Mesendoderm (in vitro differentiated cells): ENCODE results near the gene COMMD2.
A peak's percentile ranks its signal among the peaks of the same experiment; 100 is the strongest.

Source experiments
- DNase-seq: peaks from one replicate; pipeline ENCODE4 v3.0.0; 2013
- H2AK5ac ChIP-seq: 2 replicates; pipeline ENCODE4 v1.6.1; 2013; ENCODE audit warnings: low read length, inconsistent platforms
- H2BK120ac ChIP-seq: 2 replicates; pipeline ENCODE4 v1.6.1; 2013; ENCODE audit warnings: low read depth, mild to moderate bottlenecking, low read length, moderate library complexity, mixed read lengths
- H2BK15ac ChIP-seq: replicated peaks from 2 replicates; pipeline ENCODE4 v1.6.1; 2013; ENCODE audit warnings: low read depth, mild to moderate bottlenecking, moderate library complexity
- H2BK5ac ChIP-seq: 2 replicates; pipeline ENCODE4 v1.6.1; 2013; ENCODE audit warnings: low read length, inconsistent platforms
- H3K18ac ChIP-seq: 2 replicates; pipeline ENCODE4 v1.6.1; 2013; ENCODE audit warnings: mild to moderate bottlenecking, low read length, mixed read lengths
- H3K23ac ChIP-seq: one replicate; pipeline ENCODE4 v1.6.1; 2013; ENCODE audit warnings: low read length
- H3K27ac ChIP-seq: 2 replicates; pipeline ENCODE4 v1.5.1; 2013; ENCODE audit warnings: low read depth, mild to moderate bottlenecking, inconsistent platforms, low read length, moderate library complexity
- H3K27me3 ChIP-seq: 2 replicates; pipeline ENCODE4 v1.6.1; 2013; ENCODE audit warnings: low read length, control low read depth, mild to moderate bottlenecking, inconsistent platforms; ENCODE audit not compliant: insufficient read depth, poor library complexity
- H3K36me3 ChIP-seq: 2 replicates; pipeline ENCODE4 v1.6.1; 2013; ENCODE audit warnings: low read length, inconsistent platforms; ENCODE audit not compliant: control insufficient read depth, insufficient read depth
- H3K4ac ChIP-seq: one replicate; pipeline ENCODE4 v1.6.1; 2013; ENCODE audit warnings: low read depth, mild to moderate bottlenecking, low read length, moderate library complexity
- H3K4me1 ChIP-seq: 2 replicates; pipeline ENCODE4 v1.6.1; 2013; ENCODE audit warnings: low read depth, low read length, inconsistent platforms; ENCODE audit not compliant: control insufficient read depth
- H3K4me2 ChIP-seq: 2 replicates; pipeline ENCODE4 v1.6.1; 2013; ENCODE audit warnings: low read length
- H3K4me3 ChIP-seq: 2 replicates; pipeline ENCODE4 v1.5.1; 2013; ENCODE audit warnings: mild to moderate bottlenecking, low read length
- H3K56ac ChIP-seq: one replicate; pipeline ENCODE4 v1.6.1; 2013; ENCODE audit warnings: low read length
- H3K79me1 ChIP-seq: 2 replicates; pipeline ENCODE4 v1.6.1; 2013; ENCODE audit warnings: low read length, inconsistent platforms
- H3K79me2 ChIP-seq: 2 replicates; pipeline ENCODE4 v1.6.1; 2013; ENCODE audit warnings: mild to moderate bottlenecking, low read length; ENCODE audit not compliant: control insufficient read depth, insufficient read depth
- H3K9ac ChIP-seq: 2 replicates; pipeline ENCODE4 v1.6.1; 2013; ENCODE audit warnings: low read length, inconsistent platforms
- H4K5ac ChIP-seq: one replicate; pipeline ENCODE4 v1.6.1; 2013; ENCODE audit warnings: low read length
- H4K8ac ChIP-seq: one replicate; pipeline ENCODE4 v1.6.1; 2013; ENCODE audit warnings: low read depth, mild to moderate bottlenecking, control low read depth, low read length, moderate library complexity
- WGBS: extraction: QIAGEN DNeasy Blood & Tissue Kit; methylation state at CpG from one replicate; pipeline ENCODE4 v1.1.7; 2013; ENCODE audit warnings: low lambda C conversion rate, missing lambda C conversion rate; ENCODE audit not compliant: insufficient coverage; ENCODE audit errors: extremely low coverage; 5-methylcytosine and 5-hydroxymethylcytosine counted together

Gene COMMD2

DNA sequence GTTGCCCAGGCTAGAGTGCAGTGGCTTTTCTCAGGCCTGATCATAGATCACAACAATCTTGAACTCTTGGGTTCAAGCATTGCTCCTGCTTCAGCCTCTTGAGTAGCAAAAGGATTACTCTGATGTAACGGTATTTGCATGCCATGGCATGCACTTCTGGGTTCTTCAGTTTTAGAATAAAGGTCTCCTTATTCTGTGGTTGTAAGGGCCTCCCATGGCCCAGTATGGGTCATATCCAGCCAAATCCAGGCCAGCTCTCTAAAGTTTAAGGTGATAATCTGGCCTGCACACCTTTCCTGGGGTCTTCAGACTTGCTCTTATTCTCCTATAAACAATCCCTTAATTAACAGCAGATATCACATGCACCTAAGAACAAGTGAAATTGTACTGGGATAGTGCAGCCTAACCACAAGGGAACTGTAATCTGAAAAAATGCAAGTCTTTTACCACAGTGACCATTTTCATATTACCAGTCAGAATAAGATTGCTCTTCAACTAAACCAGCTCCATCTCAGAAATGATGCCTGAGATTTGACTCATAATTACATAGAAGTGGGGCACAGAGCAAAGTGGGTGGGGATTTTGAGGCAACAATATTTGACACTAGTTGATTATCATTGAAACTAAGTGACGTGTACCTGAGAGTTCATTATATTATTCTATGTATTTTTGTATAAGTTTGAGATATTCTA, 25.4 kb downstream of the COMMD2 start:
- H3K27me3 ChIP-seq: no peaks in the 10 kb centered on the region
- no peaks in the 10 kb centered on the region for H3K79me1 ChIP-seq
- WGBS: no CpG with 5 or more reads among the region's 2 CpGs
- H3K4me3 ChIP-seq: no peak overlapping the region
- H3K4ac ChIP-seq: no peak overlapping the region
- no peak overlapping the region for H2AK5ac ChIP-seq
- no peak overlapping the region for H4K8ac ChIP-seq
- H3K4me2 ChIP-seq: no peak overlapping the region
- no peak overlapping the region for H2BK5ac ChIP-seq
- no peaks in the 10 kb centered on the region for H3K36me3 ChIP-seq
- no peak overlapping the region for H4K5ac ChIP-seq
- no peak for DNase-seq
- no peak overlapping the region for H2BK15ac ChIP-seq
- H3K56ac ChIP-seq: no peak overlapping the region
- no peak overlapping the region for H3K9ac ChIP-seq
- H3K18ac ChIP-seq: no peak overlapping the region
- no peaks in the 10 kb centered on the region for H3K79me2 ChIP-seq
- no peaks in the 10 kb centered on the region for H3K4me1 ChIP-seq
- no peak overlapping the region for H3K27ac ChIP-seq
- no peak overlapping the region for H2BK120ac ChIP-seq
- H3K23ac ChIP-seq: no peak overlapping the region

- H4K8ac ChIP-seq: no peak overlapping the region
- H3K23ac ChIP-seq: no peak overlapping the region
- H2AK5ac ChIP-seq: no peak overlapping the region
- H2BK15ac ChIP-seq: no peak overlapping the region
- H3K9ac ChIP-seq: no peak overlapping the region
- no peaks in the 10 kb centered on the region for H3K79me1 ChIP-seq
- DNase-seq: no peak
- H3K56ac ChIP-seq: no peak overlapping the region
- no peak overlapping the region for H3K4me3 ChIP-seq
- no peaks in the 10 kb centered on the region for H3K79me2 ChIP-seq
- H3K18ac ChIP-seq: no peak overlapping the region
- no peak overlapping the region for H3K4me2 ChIP-seq
- no peak overlapping the region for H4K5ac ChIP-seq
- no peaks in the 10 kb centered on the region for H3K4me1 ChIP-seq
- H3K4ac ChIP-seq: no peak overlapping the region
- no peak overlapping the region for H2BK120ac ChIP-seq
- H3K27me3 ChIP-seq: no peaks in the 10 kb centered on the region
- H3K36me3 ChIP-seq: no peaks in the 10 kb centered on the region
- no peak overlapping the region for H3K27ac ChIP-seq
- no peak overlapping the region for H2BK5ac ChIP-seq
Measured at GRCh38 chr3:149723781-149724180, 28.5 kb downstream of the COMMD2 start.

DNA sequence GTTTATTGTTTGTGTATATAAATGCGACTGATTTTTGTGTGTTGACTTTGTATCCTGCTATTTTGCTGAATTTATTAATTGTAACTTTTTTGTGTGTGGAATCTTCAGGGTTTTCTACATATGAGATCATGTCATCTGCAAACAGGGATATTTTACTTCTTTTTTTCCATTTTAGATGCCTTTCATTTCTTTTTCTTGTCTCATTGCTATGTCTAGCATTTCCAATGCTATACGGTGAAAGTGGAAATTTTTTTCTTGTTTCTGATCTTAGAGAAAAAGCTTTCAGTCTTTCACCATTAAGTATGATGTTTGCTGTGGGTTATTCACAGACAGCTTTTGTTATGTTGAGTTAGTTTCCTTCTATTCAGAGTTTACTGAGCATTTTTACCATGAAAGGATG, 31.4 kb downstream of the COMMD2 start:
- H3K18ac ChIP-seq: no peak overlapping the region
- no peak overlapping the region for H3K23ac ChIP-seq
- no peak overlapping the region for H2BK120ac ChIP-seq
- H2AK5ac ChIP-seq: no peak overlapping the region
- H3K79me2 ChIP-seq: no peaks in the 10 kb centered on the region
- no peak overlapping the region for H4K5ac ChIP-seq
- WGBS: no CpG with 5 or more reads among the region's 2 CpGs
- no peak overlapping the region for H4K8ac ChIP-seq
- H3K27me3 ChIP-seq: no peaks in the 10 kb centered on the region
- H3K4ac ChIP-seq: no peak overlapping the region
- no peak overlapping the region for H3K27ac ChIP-seq
- no peak overlapping the region for H2BK15ac ChIP-seq
- no peak overlapping the region for H3K4me2 ChIP-seq
- no peaks in the 10 kb centered on the region for H3K4me1 ChIP-seq
- H3K36me3 ChIP-seq: no peaks in the 10 kb centered on the region
- no peak overlapping the region for H3K4me3 ChIP-seq
- H2BK5ac ChIP-seq: no peak overlapping the region
- no peaks in the 10 kb centered on the region for H3K79me1 ChIP-seq
- H3K9ac ChIP-seq: no peak overlapping the region
- no peak overlapping the region for H3K56ac ChIP-seq
- no peak for DNase-seq

GRCh38 chr3:149717391-149718056, 34.8 kb downstream of the COMMD2 start:
- Histone ChIP-seq H3K27me3 (no peaks in the 10 kb centered on the region), H2BK5ac (no peak overlapping the region), H3K79me1 (no peaks in the 10 kb centered on the region), H3K4me1 (no peaks in the 10 kb centered on the region), H3K79me2 (no peaks in the 10 kb centered on the region), H3K9ac (no peak overlapping the region), H3K4me2 (no peak overlapping the region), H3K36me3 (no peaks in the 10 kb centered on the region), H2AK5ac (no peak overlapping the region), H2BK120ac (no peak overlapping the region), H3K27ac (no peak overlapping the region), H2BK15ac (no peak overlapping the region), H3K18ac (no peak overlapping the region), H4K8ac (no peak overlapping the region), H3K4me3 (no peak overlapping the region), H3K56ac (no peak overlapping the region), H3K4ac (no peak overlapping the region), H4K5ac (no peak overlapping the region), H3K23ac (no peak overlapping the region)
- peak; percentile 83 for DNase-seq
- WGBS: no CpG with 5 or more reads among the region's 2 CpGs

GRCh38 chr3:149716984-149717383, 35.3 kb downstream of the COMMD2 start:
- no peak for DNase-seq
- Histone ChIP-seq H3K18ac (no peak overlapping the region), H2AK5ac (no peak overlapping the region), H3K4ac (no peak overlapping the region), H3K79me2 (no peaks in the 10 kb centered on the region), H3K27ac (no peak overlapping the region), H4K8ac (no peak overlapping the region), H2BK120ac (no peak overlapping the region), H3K36me3 (no peaks in the 10 kb centered on the region), H3K79me1 (no peaks in the 10 kb centered on the region), H3K27me3 (no peaks in the 10 kb centered on the region), H2BK5ac (no peak overlapping the region), H2BK15ac (no peak overlapping the region), H3K23ac (no peak overlapping the region), H4K5ac (no peak overlapping the region), H3K4me3 (no peak overlapping the region), H3K9ac (no peak overlapping the region), H3K4me2 (no peak overlapping the region), H3K56ac (no peak overlapping the region), H3K4me1 (no peaks in the 10 kb centered on the region)
- WGBS: no CpG with 5 or more reads among the region's 6 CpGs

GRCh38 chr3:149715247-149715646, 37.0 kb downstream of the COMMD2 start:
- Histone ChIP-seq H3K4ac (no peak overlapping the region), H3K4me1 (no peaks in the 10 kb centered on the region), H3K27me3 (no peaks in the 10 kb centered on the region), H3K18ac (no peak overlapping the region), H3K79me2 (no peaks in the 10 kb centered on the region), H2BK5ac (no peak overlapping the region), H4K5ac (no peak overlapping the region), H3K79me1 (no peaks in the 10 kb centered on the region), H3K23ac (no peak overlapping the region), H2BK15ac (no peak overlapping the region), H3K27ac (no peak overlapping the region), H2AK5ac (no peak overlapping the region), H3K36me3 (no peaks in the 10 kb centered on the region), H3K4me3 (no peak overlapping the region), H4K8ac (no peak overlapping the region), H3K4me2 (no peak overlapping the region), H3K9ac (no peak overlapping the region), H3K56ac (no peak overlapping the region), H2BK120ac (no peak overlapping the region)
- DNase-seq: no peak
- no CpG with 5 or more reads among the region's 13 CpGs for WGBS
